ENCODE results near the gene ZNF672. TPM values are rescaled to one million over a fixed set of nuclear protein-coding genes. Genes with fewer than 3 reads are reported as not detected.

ZNF672 gene
- total and polyA plus RNA-seq, 2 of the 4 experiments (the other 2 are of a cell fraction), result 6.6 to 12.6 TPM

- TF ChIP-seq CEBPB (IDR thresholded peaks at IDR 0.05; ENCODE audit: low read depth, low read length), result no peak
- TF ChIP-seq MAZ (IDR thresholded peaks at IDR 0.05; ENCODE audit: borderline replicate concordance, low read depth, low read length), result no peak
- no peak for TF ChIP-seq FOS (IDR thresholded peaks at IDR 0.05; ENCODE audit: low read depth, low read length)
- TF ChIP-seq CTCF (conservative IDR thresholded peaks at IDR 0.05; ENCODE audit: low read depth, low read length), result no peak
- TF ChIP-seq SMC3 (IDR thresholded peaks at IDR 0.05; ENCODE audit: low read depth, low read length), result no peak
- no peak for TF ChIP-seq RAD21 (IDR thresholded peaks at IDR 0.05; ENCODE audit: low read length)
- TF ChIP-seq RCOR1 (IDR thresholded peaks at IDR 0.05; ENCODE audit: insufficient replicate concordance, low read length), result no peak
- no peak for TF ChIP-seq POLR2A (IDR thresholded peaks at IDR 0.05; ENCODE audit: low read depth, low read length)
- TF ChIP-seq MAFK (IDR thresholded peaks at IDR 0.05; ENCODE audit: low read depth, low read length), result no peak
- no peak for TF ChIP-seq NFE2L2 (IDR thresholded peaks at IDR 0.05; ENCODE audit: low read depth, low read length)
- TF ChIP-seq RFX5 (IDR thresholded peaks at IDR 0.05; ENCODE audit: low read depth, low read length), result no peak
- TF ChIP-seq BHLHE40 (IDR thresholded peaks at IDR 0.05; ENCODE audit: low read depth, low read length), result no peak
- no peak for TF ChIP-seq MXI1 (IDR thresholded peaks at IDR 0.05; ENCODE audit: borderline replicate concordance, low read depth, low read length)
- no peak for TF ChIP-seq ELK1 (IDR thresholded peaks at IDR 0.05; ENCODE audit: borderline replicate concordance, low read depth, low read length)
- TF ChIP-seq USF2 (IDR thresholded peaks at IDR 0.05; ENCODE audit: low read depth, low read length), result no peak
- TF ChIP-seq CHD1 (IDR thresholded peaks at IDR 0.05; ENCODE audit: low read depth, low read length), result no peak
- intact Hi-C loops (cut with micrococcal nuclease), result loop anchor here (5.0 kb wide), 1 partner anchor 1414 kb away; no protein-coding TSS in a partner anchor
- Histone ChIP-seq H3K14ac (replicated peaks; ENCODE audit: low read depth, low read length) (no peak overlapping the region), H3K79me1 (ENCODE audit: low read depth in 1 of 2, low read length in 2 of 2) (0 out of 4 replicates have a peak, but pooled peaks cover 0 to 12% of the 10 kb centered on the region in 2 experiments), H3K4me1 (ENCODE audit: control insufficient read depth, insufficient read depth, low read length) (peaks cover 2% of the 10 kb centered on the region; the same call in 1 of the 2 replicates), H3K4ac (ENCODE audit: low read depth, low read length) (no peak overlapping the region), H3K4me3 (ENCODE audit: insufficient read depth, low read depth, low read length) (no peak overlapping the region), H2AK5ac (ENCODE audit: low read depth, low read length) (no peak overlapping the region), H2BK20ac (ENCODE audit: low read depth, low read length) (no peak overlapping the region), H2AFZ (replicated peaks; ENCODE audit: low read length, poor library complexity) (no peak overlapping the region), H3K9me3 (ENCODE audit: control insufficient read depth, insufficient read depth, low read length) (no peaks in the 10 kb centered on the region), H3K9ac (ENCODE audit: low read depth, low read length) (no peak overlapping the region), H3K36me3 (ENCODE audit: control insufficient read depth, insufficient read depth, low read length) (no peaks in the 10 kb centered on the region; the same call in 1 of the 2 replicates), H2AK9ac (replicated peaks; ENCODE audit: low read depth, low read length, poor library complexity) (no peak overlapping the region), H4K8ac (ENCODE audit: low read depth in 2 of 2, low read length in 2 of 2) (no peak overlapping the region), H3K27me3 (ENCODE audit: control insufficient read depth, insufficient read depth, low read length) (no peaks in the 10 kb centered on the region; the same call in 1 of the 2 replicates), H3K27ac (ENCODE audit: insufficient read depth, low read length) (no peak overlapping the region), H4K20me1 (ENCODE audit: insufficient read depth, low read length) (peaks cover 9% of the 10 kb centered on the region), H2BK120ac (ENCODE audit: low read depth, low read length) (no peak overlapping the region), H2BK15ac (ENCODE audit: low read depth, low read length) (no peak overlapping the region), H3K56ac (ENCODE audit: extremely low read depth, insufficient read depth, low read length) (no peak overlapping the region), H3K9me1 (ENCODE audit: insufficient read depth, low read length) (peaks cover 8% of the 10 kb centered on the region; the same call in 1 of the 2 replicates), H4K5ac (ENCODE audit: low read depth, low read length) (no peak overlapping the region), H4K91ac (ENCODE audit: insufficient read depth, low read depth, low read length) (no peak overlapping the region), H3K18ac (ENCODE audit: low read depth, low read length) (no peak overlapping the region), H2BK5ac (ENCODE audit: low read depth, low read length, poor library complexity, severe bottlenecking) (no peak overlapping the region), H3K23ac (ENCODE audit: low read depth, low read length) (no peak overlapping the region), H3K4me2 (ENCODE audit: low read depth, low read length) (no peak overlapping the region)
- CTCF ChIA-PET, result no interaction called here
- POLR2A ChIA-PET (ENCODE audit: unreplicated experiment), result no interaction called here
- dilution Hi-C loops (cut with HindIII; ENCODE audit: low sequenced_read_pairs, unreplicated experiment), result no loop called here
- no peak for DNase-seq
- 80% methylated on average over 1 of the region's 1 CpG; no CpG with 5 or more reads in 1 of the 2 experiments for WGBS, 2 experiments (ENCODE audit: extremely low coverage in 2 of 2, insufficient read length in 1 of 2)
- ATAC-seq (ENCODE audit: low read depth), result no peak
- no TSS peak for BruUV-seq (replicated peaks)
- in situ Hi-C loops (cut with MboI; ENCODE audit: low sequenced_read_pairs), result no loop called here
Observed at GRCh38 chr1:248805876-248806275, 32.1 kb upstream of the ZNF672 start.

Data from IMR-90 (cell line).